GM12878 (cell line): ENCODE results near the gene TGDS. TPM values are rescaled to one million over a fixed set of nuclear protein-coding genes. Genes with fewer than 3 reads are reported as not detected.

Source experiments
- BRCA1 ChIP-seq: IDR thresholded peaks from 2 replicates; pipeline ENCODE4 v1.6.1; 2011; ENCODE audit warnings: low read depth, low read length, improper control_type of control experiment
- CHD1 ChIP-seq: IDR thresholded peaks from 2 replicates; pipeline ENCODE4 v1.6.1; 2012; ENCODE audit warnings: low read depth, low read length, improper control_type of control experiment
- MEF2B ChIP-seq: fragments of 450-650 bp; IDR thresholded peaks from 2 replicates; pipeline ENCODE4 v1.6.1; 2018; ENCODE audit warnings: mild to moderate bottlenecking, moderate library complexity; ENCODE audit not compliant: partially characterized antibody, poor library complexity, severe bottlenecking
- PRDM15 ChIP-seq: fragments of 450-650 bp; formaldehyde crosslinking; IDR thresholded peaks from 2 replicates; pipeline ENCODE4 v1.4.0; 2020; ENCODE audit warnings: mild to moderate bottlenecking, moderate library complexity
- RELB ChIP-seq: fragments of 450-650 bp; IDR thresholded peaks from 2 replicates; pipeline ENCODE4 v1.6.1; 2017; ENCODE audit warnings: low read depth, mild to moderate bottlenecking, moderate library complexity
- SMAD1 ChIP-seq: fragments of 450-650 bp; IDR thresholded peaks from 2 replicates; pipeline ENCODE4 v1.6.1; 2018; ENCODE audit warnings: mild to moderate bottlenecking, low read depth; ENCODE audit not compliant: partially characterized antibody
- SPI1 ChIP-seq: IDR thresholded peaks from 2 replicates; pipeline ENCODE4 v1.6.1; 2011; ENCODE audit warnings: low read depth, mild to moderate bottlenecking, low read length, moderate library complexity, borderline replicate concordance; ENCODE audit not compliant: insufficient read depth
- TARDBP ChIP-seq: IDR thresholded peaks from 2 replicates; pipeline ENCODE4 v1.6.1; 2016; ENCODE audit warnings: borderline replicate concordance
- ZBED1 ChIP-seq: IDR thresholded peaks from 2 replicates; pipeline ENCODE4 v1.6.1; 2016; ENCODE audit warnings: borderline replicate concordance
- polyA plus RNA-seq, 11 experiments: library from polyadenylated mRNA; depleted of rRNA in 4 of 11; unstranded in 6 of 11; stranded (reverse) in 5 of 11; fragments of >200 nt; fragmentation: Nextera tagmentation in 4 of 11; fragmentation: Illumina TruSeq in 1 of 11; extraction: Ambion mirVana in 4 of 11; extraction: Trizol in 1 of 11; gene quantifications; 1 replicate in 1 of 11; 2 replicates in 10 of 11; pipeline versions ENCODE4 v1.2.1 to v1.2.3, GENCODE V29; 2011 to 2016; ENCODE audit warnings: inconsistent platforms in 2 of 11, missing spikeins in 2 of 11, low read depth in 1 of 11
- total RNA-seq, 4 experiments: library from RNA; depleted of rRNA in 3 of 4; stranded (reverse); fragments of >200 nt in 3 of 4; fragmentation: Illumina TruSeq in 1 of 4; extraction: Trizol in 1 of 4; gene quantifications; 2 replicates each; pipeline versions ENCODE4 v1.2.1 to v1.2.3, GENCODE V29; 2013 to 2021
- TF ChIP-seq, protein P1 (sequence below): IDR thresholded peaks from 2 replicates; pipeline ENCODE4 v1.6.1; 2011; ENCODE audit warnings: borderline replicate concordance, low read depth, mild to moderate bottlenecking, moderate library complexity, mixed read lengths, low read length; ENCODE audit not compliant: insufficient read depth; ENCODE audit errors: extremely low read length
- TF ChIP-seq, protein P2 (sequence below): fragments of 450-650 bp; formaldehyde crosslinking; IDR thresholded peaks from 2 replicates; pipeline ENCODE4 v1.4.0; 2022; ENCODE audit warnings: mild to moderate bottlenecking, moderate library complexity

Gene TGDS
- total and polyA plus RNA-seq, 10 of the 15 experiments (the other 5 are each of a cell fraction or from before 2014, with no cell fraction given) = 13.1 to 44.3 (median 23.8) TPM

DNA sequence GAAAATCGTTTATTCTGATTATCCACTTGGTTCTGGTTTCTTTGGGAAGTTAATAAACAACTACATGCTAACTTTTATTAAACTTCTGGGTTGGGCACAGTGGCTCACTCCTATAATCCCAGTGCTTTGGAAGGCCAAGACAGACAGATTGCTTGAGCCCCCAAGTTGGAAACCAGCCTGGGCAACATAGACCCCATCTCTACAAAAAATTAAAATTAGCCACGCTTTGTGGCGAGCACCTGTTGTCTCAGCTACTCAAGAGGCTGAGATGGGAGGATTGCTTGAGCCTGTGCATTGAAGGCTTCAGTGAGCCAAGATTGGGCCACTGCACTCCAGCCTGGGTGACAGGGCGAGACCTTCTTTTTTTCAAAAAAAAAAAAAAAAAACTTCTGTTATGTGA, 27.4 kb upstream of the TGDS start (continued):
- TF ChIP-seq PRDM15 (CRISPR knock-in tag) = no peak
- TF ChIP-seq, protein P1, sequence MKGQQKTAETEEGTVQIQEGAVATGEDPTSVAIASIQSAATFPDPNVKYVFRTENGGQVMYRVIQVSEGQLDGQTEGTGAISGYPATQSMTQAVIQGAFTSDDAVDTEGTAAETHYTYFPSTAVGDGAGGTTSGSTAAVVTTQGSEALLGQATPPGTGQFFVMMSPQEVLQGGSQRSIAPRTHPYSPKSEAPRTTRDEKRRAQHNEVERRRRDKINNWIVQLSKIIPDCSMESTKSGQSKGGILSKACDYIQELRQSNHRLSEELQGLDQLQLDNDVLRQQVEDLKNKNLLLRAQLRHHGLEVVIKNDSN = no peak
- no peak for TF ChIP-seq TARDBP
- TF ChIP-seq CHD1 = no peak
- TF ChIP-seq SPI1 = no peak
- no peak for TF ChIP-seq ZBED1
- TF ChIP-seq, protein P2, sequence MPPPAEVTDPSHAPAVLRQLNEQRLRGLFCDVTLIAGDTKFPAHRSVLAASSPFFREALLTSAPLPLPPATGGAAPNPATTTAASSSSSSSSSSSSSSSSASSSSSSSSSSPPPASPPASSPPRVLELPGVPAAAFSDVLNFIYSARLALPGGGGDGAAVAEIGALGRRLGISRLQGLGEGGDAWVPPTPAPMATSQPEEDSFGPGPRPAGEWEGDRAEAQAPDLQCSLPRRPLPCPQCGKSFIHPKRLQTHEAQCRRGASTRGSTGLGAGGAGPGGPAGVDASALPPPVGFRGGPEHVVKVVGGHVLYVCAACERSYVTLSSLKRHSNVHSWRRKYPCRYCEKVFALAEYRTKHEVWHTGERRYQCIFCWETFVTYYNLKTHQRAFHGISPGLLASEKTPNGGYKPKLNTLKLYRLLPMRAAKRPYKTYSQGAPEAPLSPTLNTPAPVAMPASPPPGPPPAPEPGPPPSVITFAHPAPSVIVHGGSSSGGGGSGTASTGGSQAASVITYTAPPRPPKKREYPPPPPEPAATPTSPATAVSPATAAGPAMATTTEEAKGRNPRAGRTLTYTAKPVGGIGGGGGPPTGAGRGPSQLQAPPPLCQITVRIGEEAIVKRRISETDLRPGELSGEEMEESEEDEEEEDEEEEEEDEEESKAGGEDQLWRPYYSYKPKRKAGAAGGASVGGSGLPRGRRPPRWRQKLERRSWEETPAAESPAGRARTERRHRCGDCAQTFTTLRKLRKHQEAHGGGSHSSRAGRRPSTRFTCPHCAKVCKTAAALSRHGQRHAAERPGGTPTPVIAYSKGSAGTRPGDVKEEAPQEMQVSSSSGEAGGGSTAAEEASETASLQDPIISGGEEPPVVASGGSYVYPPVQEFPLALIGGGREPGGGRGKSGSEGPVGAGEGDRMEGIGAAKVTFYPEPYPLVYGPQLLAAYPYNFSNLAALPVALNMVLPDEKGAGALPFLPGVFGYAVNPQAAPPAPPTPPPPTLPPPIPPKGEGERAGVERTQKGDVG (CRISPR knock-in tag) = no peak
- no peak for TF ChIP-seq RELB
- no peak for TF ChIP-seq SMAD1
- no peak for TF ChIP-seq MEF2B
- no peak for TF ChIP-seq BRCA1
- TF ChIP-seq, all 136 proteins: peak for 0
